CD14-positive monocyte (primary cell): ENCODE results near the gene SMIM22. TPM values are rescaled to one million over a fixed set of nuclear protein-coding genes. Genes with fewer than 3 reads are reported as not detected.

Experiments used
- DNase-seq, 3 donors: peaks; one replicate each; pipeline ENCODE4 v3.0.0-alpha.2; 2011 to 2022
- H2AFZ ChIP-seq: 2 replicates; pipeline ENCODE4 v1.6.0; 2012; ENCODE audit warnings: mild to moderate bottlenecking, low read depth, low read length, inconsistent platforms; ENCODE audit not compliant: insufficient read depth, poor library complexity, severe bottlenecking
- H3K27ac ChIP-seq, 2 donors: 1 replicate in 1 of 2; 2 replicates in 1 of 2; pipeline ENCODE4 v1.5.1; 2012 to 2013; ENCODE audit warnings: low read length in 2 of 2, control low read depth in 1 of 2, inconsistent platforms in 1 of 2, low read depth in 1 of 2, mild to moderate bottlenecking in 1 of 2
- H3K27me3 ChIP-seq, 2 donors: one replicate each; pipeline versions ENCODE4 v1.6.0 to v1.6.1; 2011 to 2013; ENCODE audit warnings: low read length in 2 of 2; ENCODE audit not compliant: control insufficient read depth in 2 of 2, insufficient read depth in 2 of 2
- H3K36me3 ChIP-seq, 2 donors: replicated peaks in 1 of 2; 1 replicate in 1 of 2; 2 replicates in 1 of 2; pipeline versions ENCODE4 v1.5.1 to v1.6.1; 2012 to 2013; ENCODE audit warnings: low read length in 2 of 2, control low read depth in 1 of 2, inconsistent platforms in 1 of 2, mild to moderate bottlenecking in 1 of 2; ENCODE audit not compliant: insufficient read depth in 2 of 2, control insufficient read depth in 1 of 2
- H3K4me1 ChIP-seq, 2 donors: 1 replicate in 1 of 2; 2 replicates in 1 of 2; pipeline versions ENCODE4 v1.5.1 to v1.6.1; 2012 to 2013; ENCODE audit warnings: low read length in 2 of 2, control low read depth in 1 of 2, inconsistent platforms in 1 of 2, mild to moderate bottlenecking in 1 of 2, moderate library complexity in 1 of 2; ENCODE audit not compliant: insufficient read depth in 2 of 2, control insufficient read depth in 1 of 2
- H3K4me2 ChIP-seq: replicated peaks from 2 replicates; pipeline ENCODE3; 2012; ENCODE audit warnings: low read length, moderate library complexity, mild to moderate bottlenecking; ENCODE audit not compliant: poor library complexity, severe bottlenecking; ENCODE audit errors: extremely low read depth
- H3K4me3 ChIP-seq, 3 experiments: fragments of 200-600 bp in 1 of 3; sonication (generic) in 1 of 3; replicated peaks in 1 of 3; 1 replicate in 2 of 3; 2 replicates in 1 of 3; pipeline ENCODE4 v1.5.1; 2011 to 2013; ENCODE audit warnings: low read length in 3 of 3, mild to moderate bottlenecking in 3 of 3, control low read depth in 2 of 3, low read depth in 2 of 3, inconsistent platforms in 1 of 3, moderate library complexity in 1 of 3
- H3K79me2 ChIP-seq: 2 replicates; pipeline ENCODE4 v1.6.0; 2012; ENCODE audit warnings: mild to moderate bottlenecking, control low read depth, inconsistent platforms, low read length, moderate library complexity; ENCODE audit not compliant: insufficient read depth
- H3K9ac ChIP-seq: 2 replicates; pipeline ENCODE4 v1.6.0; 2017; ENCODE audit warnings: low read length, mild to moderate bottlenecking; ENCODE audit not compliant: insufficient read depth, poor library complexity, severe bottlenecking
- H3K9me3 ChIP-seq, 2 donors: replicated peaks in 1 of 2; 1 replicate in 1 of 2; 2 replicates in 1 of 2; pipeline versions ENCODE4 v1.5.1 to v1.6.1; 2012 to 2013; ENCODE audit warnings: low read length in 2 of 2, control low read depth in 1 of 2; ENCODE audit not compliant: control insufficient read depth in 1 of 2, insufficient read depth in 1 of 2
- H4K20me1 ChIP-seq: 2 replicates; pipeline ENCODE4 v1.6.0; 2012; ENCODE audit warnings: mild to moderate bottlenecking, low read length, control low read depth, moderate library complexity; ENCODE audit not compliant: insufficient read depth
- H3K27ac Mint-ChIP-seq, 7 donors: one replicate each; pipeline ENCODE4 v1.8.0; 2020; ENCODE audit warnings: mild to moderate bottlenecking in 7 of 7, mixed read lengths in 7 of 7, moderate library complexity in 6 of 7, inconsistent platforms in 2 of 7
- H3K27me3 Mint-ChIP-seq, 3 donors: one replicate each; pipeline ENCODE4 v1.8.0; 2021 to 2022; ENCODE audit warnings: low read depth in 3 of 3, mild to moderate bottlenecking in 3 of 3, mixed read lengths in 3 of 3, moderate library complexity in 3 of 3, inconsistent platforms in 1 of 3
- H3K36me3 Mint-ChIP-seq, 2 donors: one replicate each; pipeline ENCODE4 v1.8.0; 2020; ENCODE audit warnings: mixed read lengths in 2 of 2, inconsistent platforms in 1 of 2, mild to moderate bottlenecking in 1 of 2
- H3K4me1 Mint-ChIP-seq: one replicate; pipeline ENCODE4 v1.8.0; 2020; ENCODE audit warnings: mild to moderate bottlenecking, mixed read lengths
- H3K4me3 Mint-ChIP-seq, 2 donors: one replicate each; pipeline ENCODE4 v1.8.0; 2020; ENCODE audit warnings: mild to moderate bottlenecking in 2 of 2, mixed read lengths in 2 of 2, moderate library complexity in 1 of 2
- H3K9me3 Mint-ChIP-seq, 7 donors: one replicate each; pipeline ENCODE4 v1.8.0; 2020 to 2022; ENCODE audit warnings: mixed read lengths in 7 of 7, mild to moderate bottlenecking in 6 of 7, moderate library complexity in 6 of 7, inconsistent platforms in 2 of 7
- WGBS: methylation state at CpG from one replicate; pipeline ENCODE4 v1.1.5; 2013; ENCODE audit warnings: missing lambda C conversion rate; ENCODE audit not compliant: insufficient coverage; 5-methylcytosine and 5-hydroxymethylcytosine counted together
- intact Hi-C, 2 donors: fragments of 100-400 bp; cut with micrococcal nuclease; formaldehyde crosslinking; loops; one replicate each; pipeline versions ENCODE4 v1.15.0 to v1.15.1; 2023
- polyA plus RNA-seq, 3 donors: library from polyadenylated mRNA; depleted of rRNA in 1 of 3; unstranded in 2 of 3; stranded (reverse) in 1 of 3; fragments of 300-500 nt in 2 of 3; fragments of >200 nt in 1 of 3; fragmentation: Illumina TruSeq in 2 of 3; gene quantifications; 1 replicate in 2 of 3; 2 replicates in 1 of 3; pipeline ENCODE4 v1.2.3, GENCODE V29; 2012 to 2021
- TF ChIP-seq, protein P1 (sequence below): fragments of 200-600 bp; IDR thresholded peaks from one replicate; pipeline ENCODE4 v1.8.0; 2022; ENCODE audit warnings: antibody characterized with exemption, mild to moderate bottlenecking

The SMIM22 gene
- polyA plus RNA-seq, 3 donors, result not detected

- Mint-ChIP-seq H3K27ac (no peak within 1 kb of the TSS), H3K4me1 (peaks cover 7% of the 10 kb centered on the region), H3K4me3 (no peak within 1 kb of the TSS), H3K9me3 (peaks cover 0 to 2% (median 0%) of the 10 kb centered on the region in 7 donors), H3K36me3 (no peaks in the 10 kb centered on the region), H3K27me3 (peaks cover 1 to 6% (median 5%) of the 10 kb centered on the region in 3 donors)
- no peaks in the 10 kb centered on the region for H4K20me1 ChIP-seq
- H3K4me1 ChIP-seq, result peaks cover 2% of the 10 kb centered on the region in 2 donors
- H3K36me3 ChIP-seq, result no peaks in the 10 kb centered on the region
- no peak within 1 kb of the TSS for H3K27ac ChIP-seq
- H3K9me3 ChIP-seq, result no peaks in the 10 kb centered on the region
- 90% methylated on average over 8 of the region's 14 CpGs for WGBS
- H3K79me2 ChIP-seq, result no peaks in the 10 kb centered on the region
- H2AFZ ChIP-seq, result no peak within 1 kb of the TSS
- no peaks in the 10 kb centered on the region for H3K27me3 ChIP-seq
- DNase-seq, result no peak
- intact Hi-C loops, result no loop called here
- H3K9ac ChIP-seq, result no peak within 1 kb of the TSS
- no peak within 1 kb of the TSS for H3K4me2 ChIP-seq
- TF ChIP-seq, protein P1, sequence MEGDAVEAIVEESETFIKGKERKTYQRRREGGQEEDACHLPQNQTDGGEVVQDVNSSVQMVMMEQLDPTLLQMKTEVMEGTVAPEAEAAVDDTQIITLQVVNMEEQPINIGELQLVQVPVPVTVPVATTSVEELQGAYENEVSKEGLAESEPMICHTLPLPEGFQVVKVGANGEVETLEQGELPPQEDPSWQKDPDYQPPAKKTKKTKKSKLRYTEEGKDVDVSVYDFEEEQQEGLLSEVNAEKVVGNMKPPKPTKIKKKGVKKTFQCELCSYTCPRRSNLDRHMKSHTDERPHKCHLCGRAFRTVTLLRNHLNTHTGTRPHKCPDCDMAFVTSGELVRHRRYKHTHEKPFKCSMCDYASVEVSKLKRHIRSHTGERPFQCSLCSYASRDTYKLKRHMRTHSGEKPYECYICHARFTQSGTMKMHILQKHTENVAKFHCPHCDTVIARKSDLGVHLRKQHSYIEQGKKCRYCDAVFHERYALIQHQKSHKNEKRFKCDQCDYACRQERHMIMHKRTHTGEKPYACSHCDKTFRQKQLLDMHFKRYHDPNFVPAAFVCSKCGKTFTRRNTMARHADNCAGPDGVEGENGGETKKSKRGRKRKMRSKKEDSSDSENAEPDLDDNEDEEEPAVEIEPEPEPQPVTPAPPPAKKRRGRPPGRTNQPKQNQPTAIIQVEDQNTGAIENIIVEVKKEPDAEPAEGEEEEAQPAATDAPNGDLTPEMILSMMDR, result no peak
- H3K4me3 ChIP-seq, result no peak within 1 kb of the TSS
Observed at GRCh38 chr16:4787627-4788482, 7.3 kb upstream of the SMIM22 start, which contains the start of gene SEPTIN12. SEPTIN12 (minus strand) TSS chr16:4788345; CDS start chr16:4787645, 700 bp downstream.

GRCh38 chr16:4788489-4788889, 6.7 kb upstream of the SMIM22 start:
- no peak for DNase-seq
- no peak overlapping the region for H3K4me2 ChIP-seq
- H3K27me3 ChIP-seq, result no peaks in the 10 kb centered on the region
- H3K27ac Mint-ChIP-seq, result no peak overlapping the region
- intact Hi-C loops, result no loop called here
- H3K9ac ChIP-seq, result no peak overlapping the region
- no peaks in the 10 kb centered on the region for H3K36me3 ChIP-seq
- no peaks in the 10 kb centered on the region for H3K79me2 ChIP-seq
- no peak overlapping the region for H2AFZ ChIP-seq
- H3K4me1 ChIP-seq, result no peaks in the 10 kb centered on the region
- no peaks in the 10 kb centered on the region for H4K20me1 ChIP-seq
- no peak overlapping the region for H3K4me3 Mint-ChIP-seq
- H3K27ac ChIP-seq, result no peak overlapping the region
- peaks cover 0 to 2% (median 0%) of the 10 kb centered on the region in 7 donors for H3K9me3 Mint-ChIP-seq
- no peaks in the 10 kb centered on the region for H3K36me3 Mint-ChIP-seq
- H3K4me1 Mint-ChIP-seq, result peaks cover 3% of the 10 kb centered on the region
- TF ChIP-seq, protein P1, result no peak
- H3K9me3 ChIP-seq, result no peaks in the 10 kb centered on the region
- peaks cover 1 to 7% (median 5%) of the 10 kb centered on the region in 3 donors for H3K27me3 Mint-ChIP-seq
- no peak overlapping the region for H3K4me3 ChIP-seq
- WGBS, result 91% methylated on average over 7 of the region's 9 CpGs
